NCI-H1105 (cell line): ENCODE data around the gene NOTCH2.

Source experiments
- DNase-seq: peaks from one replicate; lab custom pipeline; 2025; lab: John Stamatoyannopoulos, UW

NOTCH2 gene

GRCh38 chr1:119941392-119941791 lies 128.1 kb downstream of the NOTCH2 start:
- no peak for DNase-seq

GRCh38 chr1:119940697-119941096 lies 128.8 kb downstream of the NOTCH2 start:
- no peak for DNase-seq

- DNase-seq, result no peak
Observed at GRCh38 chr1:119937198-119937597, 132.3 kb downstream of the NOTCH2 start.

- no peak for DNase-seq
Observed at GRCh38 chr1:119935915-119936314, 133.5 kb downstream of the NOTCH2 start.

- DNase-seq, result peak; percentile 5
Observed at GRCh38 chr1:119935373-119935772, 134.1 kb downstream of the NOTCH2 start.

- DNase-seq, result no peak
Observed at GRCh38 chr1:119933397-119933796, 136.1 kb downstream of the NOTCH2 start.

GRCh38 chr1:119929643-119930315 lies 139.7 kb downstream of the NOTCH2 start:
- no peak for DNase-seq

- no peak for DNase-seq
Observed at GRCh38 chr1:119926553-119926952, 142.9 kb downstream of the NOTCH2 start.

- DNase-seq, result no peak
Observed at GRCh38 chr1:119924948-119925898, 144.2 kb downstream of the NOTCH2 start.

- no peak for DNase-seq
Observed at GRCh38 chr1:119920104-119920968, 149.1 kb downstream of the NOTCH2 start.

GRCh38 chr1:119919241-119919640 lies 150.2 kb downstream of the NOTCH2 start:
- DNase-seq, result no peak

- DNase-seq, result no peak
Observed at GRCh38 chr1:119918301-119918700, 151.2 kb downstream of the NOTCH2 start.

GRCh38 chr1:119917304-119918055 lies 152.0 kb downstream of the NOTCH2 start:
- peak; percentile 10 for DNase-seq

GRCh38 chr1:119915517-119915916 lies 153.9 kb downstream of the NOTCH2 start:
- no peak for DNase-seq

- DNase-seq, result no peak
Observed at GRCh38 chr1:119914071-119914470, 155.4 kb downstream of the NOTCH2 start.

- DNase-seq, result no peak
Observed at GRCh38 chr1:119912963-119913362, 156.5 kb downstream of the NOTCH2 start.

GRCh38 chr1:119911775-119912174 lies 157.7 kb downstream of the NOTCH2 start:
- no peak for DNase-seq

GRCh38 chr1:119910618-119911017 lies 158.8 kb downstream of the NOTCH2 start:
- no peak for DNase-seq

GRCh38 chr1:119909890-119910596 lies 159.4 kb downstream of the NOTCH2 start:
- DNase-seq, result no peak

GRCh38 chr1:119908661-119909060 lies 160.8 kb downstream of the NOTCH2 start:
- peak; percentile 81 for DNase-seq
